CD4-positive, alpha-beta T cell (primary cell): ENCODE results near the gene ING4. TPM values are rescaled to one million over a fixed set of nuclear protein-coding genes. Genes with fewer than 3 reads are reported as not detected.
A peak's percentile ranks its signal among the peaks of the same experiment; 100 is the strongest.

Experiments used
- ATAC-seq: fragments of 200-7000 bp; cut with Tn5 transposase; one replicate; pipeline ENCODE4 v1.10.0; 2022; ENCODE audit warnings: mild to moderate bottlenecking; ENCODE audit not compliant: poor library complexity
- CTCF ChIA-PET: fragments of 350-600 bp; sonication (Branson Sonifier 250); formaldehyde crosslinking; loops from one replicate; lab custom pipeline; 2021; ENCODE audit warnings: antibody characterized with exemption, inconsistent platforms; lab: Charles Lee
- POLR2A ChIA-PET: fragments of 350-600 bp; sonication (Branson Sonifier 250); formaldehyde crosslinking; loops from one replicate; lab custom pipeline; 2021; ENCODE audit warnings: antibody characterized with exemption, inconsistent platforms; lab: Charles Lee
- DNase-seq, 14 experiments: peaks; one replicate each; pipeline ENCODE4 v3.0.0-alpha.2; 2013 to 2020; ENCODE audit warnings: mixed read lengths in 2 of 14
- H3K27ac ChIP-seq, 2 donors: one replicate each; pipeline versions ENCODE4 v1.5.1 to v1.7.0; 2013; ENCODE audit warnings: low read length in 2 of 2, low read depth in 1 of 2, mild to moderate bottlenecking in 1 of 2
- H3K27me3 ChIP-seq, 2 experiments: 1 replicate in 1 of 2; 2 replicates in 1 of 2; pipeline versions ENCODE4 v1.6.1 to v1.7.0; 2013; ENCODE audit warnings: low read length in 2 of 2, control low read depth in 1 of 2, mild to moderate bottlenecking in 1 of 2, moderate library complexity in 1 of 2; ENCODE audit not compliant: insufficient read depth in 2 of 2, control insufficient read depth in 1 of 2
- H3K36me3 ChIP-seq: one replicate; pipeline ENCODE4 v1.6.1; 2013; ENCODE audit warnings: low read length, control low read depth; ENCODE audit not compliant: insufficient read depth
- H3K4me1 ChIP-seq: one replicate; pipeline ENCODE4 v1.6.1; 2013; ENCODE audit warnings: low read length, control low read depth; ENCODE audit not compliant: insufficient read depth
- H3K4me3 ChIP-seq: one replicate; pipeline ENCODE4 v1.5.1; 2013; ENCODE audit warnings: mild to moderate bottlenecking, low read length, moderate library complexity
- H3K9me3 ChIP-seq, 2 experiments: 1 replicate in 1 of 2; 2 replicates in 1 of 2; pipeline versions ENCODE4 v1.6.1 to v1.7.0; 2013; ENCODE audit warnings: low read length in 2 of 2, mild to moderate bottlenecking in 2 of 2, control low read depth in 1 of 2, moderate library complexity in 1 of 2; ENCODE audit not compliant: control insufficient read depth in 1 of 2, insufficient read depth in 1 of 2
- H3K27ac Mint-ChIP-seq: one replicate; pipeline ENCODE4 v1.8.0; 2020; ENCODE audit warnings: mixed read lengths
- H3K27me3 Mint-ChIP-seq: one replicate; pipeline ENCODE4 v1.8.0; 2021; ENCODE audit warnings: mixed read lengths
- H3K36me3 Mint-ChIP-seq: one replicate; pipeline ENCODE4 v1.8.0; 2021; ENCODE audit warnings: low read depth, mixed read lengths
- H3K4me1 Mint-ChIP-seq: one replicate; pipeline ENCODE4 v1.8.0; 2021; ENCODE audit warnings: low read depth, mixed read lengths
- H3K4me3 Mint-ChIP-seq: one replicate; pipeline ENCODE4 v1.8.0; 2020; ENCODE audit warnings: mild to moderate bottlenecking, mixed read lengths
- H3K9me3 Mint-ChIP-seq: one replicate; pipeline ENCODE4 v1.8.0; 2020; ENCODE audit warnings: mixed read lengths
- CTCF ChIP-seq: fragments of 200-600 bp; IDR thresholded peaks from one replicate; pipeline ENCODE4 v1.8.0; 2022; ENCODE audit warnings: antibody characterized with exemption, mild to moderate bottlenecking
- intact Hi-C, 2 experiments: fragments of 100-400 bp; cut with DNase I in 1 of 2; cut with micrococcal nuclease in 1 of 2; formaldehyde crosslinking; loops; one replicate each; pipeline versions ENCODE4 v1.15.1 to v1.9.0; 2023 to 2025; cut with DNase I, micrococcal nuclease
- total RNA-seq, 174 experiments: library from RNA in 2 of 174; stranded (reverse) in 2 of 174; gene quantifications; one replicate each; pipeline ENCODE4 v1.2.3 and lab custom pipeline; 2021 to 2026

ING4 gene
- total RNA-seq, 2 experiments from 2014 or later: 13.8 to 17.4 TPM

DNA sequence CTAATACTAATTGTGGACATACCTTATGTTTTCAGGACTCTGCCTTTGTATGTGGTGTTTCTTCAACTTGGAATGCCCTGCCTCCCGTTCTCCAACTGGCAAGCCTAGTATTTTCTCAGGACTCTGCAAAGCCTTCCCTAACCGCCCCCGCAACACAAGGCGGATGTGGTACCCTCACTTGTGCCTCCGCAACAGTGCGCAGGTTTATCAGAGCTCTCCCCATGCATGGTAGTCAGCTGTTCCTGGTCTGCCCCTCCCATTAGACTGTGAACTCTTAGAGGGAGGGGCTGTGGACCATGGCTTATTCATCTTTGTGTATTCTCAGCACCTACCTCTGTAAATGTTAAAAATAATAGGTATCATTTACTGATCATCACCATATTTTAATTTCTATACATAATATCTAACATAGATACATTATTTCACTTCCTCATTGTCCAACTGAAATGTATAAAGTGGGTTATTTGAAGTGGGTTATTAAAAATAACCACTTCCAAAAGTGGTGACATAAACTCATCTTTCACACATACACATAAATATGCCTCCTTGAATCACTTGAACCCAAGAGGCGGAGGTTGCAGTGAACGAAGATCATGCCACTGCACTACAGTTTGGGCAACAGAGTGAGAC lies 36.1 kb downstream of the ING4 start:
- ChIA-PET POLR2A (interaction anchor here (0.6 to 2.8 kb wide), 9 partner anchors 14 to 246 kb away, joined by 3 to 15 read pairs (median 5); partner anchors contain the start of genes COPS7A, NOP2, SPSB2 and ZNF384), CTCF (interaction anchor here (1.1 kb wide), 1 partner anchor 201 kb away, joined by 3 read pairs; the partner anchor contains the start of gene P3H3)
- Mint-ChIP-seq H3K4me3 (peak overlapping the region; percentile 88), H3K4me1 (peaks cover 35% of the 10 kb centered on the region), H3K27ac (peak overlapping the region; percentile 70), H3K9me3 (no peaks in the 10 kb centered on the region), H3K27me3 (no peaks in the 10 kb centered on the region), H3K36me3 (peaks cover 6% of the 10 kb centered on the region)
- Histone ChIP-seq H3K4me3 (peak overlapping the region; percentile 58), H3K36me3 (no peaks in the 10 kb centered on the region), H3K9me3 (no peaks in the 10 kb centered on the region), H3K4me1 (peaks cover 31% of the 10 kb centered on the region), H3K27me3 (no peaks in the 10 kb centered on the region), H3K27ac (peak overlapping the region in 1 of 2 donors; percentile 4)
- peak; percentile 31 for ATAC-seq
- peak in 1 of 14 experiments; percentile 40 for DNase-seq
- no peak for TF ChIP-seq CTCF
- intact Hi-C loops: no loop called here

DNA sequence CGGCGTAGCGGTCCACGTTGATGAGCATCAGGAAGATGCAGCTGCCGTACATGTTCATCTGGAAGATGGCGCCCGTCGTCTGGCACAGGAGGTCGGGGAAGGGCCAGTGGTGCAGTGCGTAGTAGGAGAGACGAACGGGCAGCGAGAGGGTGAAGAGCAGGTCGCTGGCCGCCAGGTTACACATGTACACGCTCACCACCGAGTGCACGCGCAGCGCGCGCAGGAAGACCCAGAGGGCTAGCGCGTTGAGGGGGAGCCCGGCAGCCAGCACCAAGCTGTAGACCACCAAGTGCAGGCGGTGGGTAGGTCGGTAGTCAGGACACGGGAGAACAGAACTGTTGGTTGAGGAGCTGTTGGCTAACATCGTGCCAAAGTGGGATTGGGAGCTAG lies 42.0 kb downstream of the ING4 start:
- peaks cover 6% of the 10 kb centered on the region for H3K36me3 Mint-ChIP-seq
- Histone ChIP-seq H3K27ac (peak overlapping the region in 1 of 2 donors; percentile 21), H3K4me1 (peaks cover 13% of the 10 kb centered on the region), H3K27me3 (no peaks in the 10 kb centered on the region), H3K9me3 (no peaks in the 10 kb centered on the region), H3K4me3 (peak overlapping the region; percentile 17), H3K36me3 (peaks cover 9% of the 10 kb centered on the region)
- no peak for ATAC-seq
- TF ChIP-seq CTCF: no peak
- CTCF ChIA-PET: interaction anchor here (1.1 to 1.5 kb wide), 4 partner anchors 9 to 103 kb away, joined by 3 to 5 read pairs (median 4); partner anchors contain the start of genes COPS7A and ZNF384
- DNase-seq: no peak
- H3K9me3 Mint-ChIP-seq: no peaks in the 10 kb centered on the region
- POLR2A ChIA-PET: interaction anchor here (0.7 to 2.9 kb wide), 8 partner anchors 11 to 169 kb away, joined by 3 to 22 read pairs (median 4); partner anchors contain the start of genes CD4 and ZNF384
- intact Hi-C loops: loop anchor here in 1 of 2 experiments (2.0 kb wide), 1 partner anchor 22 kb away; no protein-coding TSS in a partner anchor
- peaks cover 15% of the 10 kb centered on the region for H3K4me1 Mint-ChIP-seq
- no peaks in the 10 kb centered on the region for H3K27me3 Mint-ChIP-seq
- H3K4me3 Mint-ChIP-seq: peak overlapping the region; percentile 70
- peak overlapping the region; percentile 65 for H3K27ac Mint-ChIP-seq

- DNase-seq: peak in 12 of 14 experiments; percentile 26 to 85 (median 50)
- H3K4me1 Mint-ChIP-seq: peaks cover 15% of the 10 kb centered on the region
- intact Hi-C loops: loop anchor here in 1 of 2 experiments (2.0 kb wide), 1 partner anchor 22 kb away; no protein-coding TSS in a partner anchor
- H3K27ac Mint-ChIP-seq: peak overlapping the region; percentile 65
- no peaks in the 10 kb centered on the region for H3K9me3 Mint-ChIP-seq
- peaks cover 6% of the 10 kb centered on the region for H3K36me3 Mint-ChIP-seq
- CTCF ChIA-PET: interaction anchor here (0.6 to 1.5 kb wide), 6 partner anchors 10 to 104 kb away, joined by 3 to 5 read pairs (median 3); partner anchors contain the start of genes COPS7A and ZNF384
- Histone ChIP-seq H3K9me3 (no peaks in the 10 kb centered on the region), H3K4me1 (peaks cover 13% of the 10 kb centered on the region), H3K27me3 (no peaks in the 10 kb centered on the region), H3K36me3 (peaks cover 9% of the 10 kb centered on the region), H3K4me3 (peak overlapping the region; percentile 17), H3K27ac (peak overlapping the region in 1 of 2 donors; percentile 21)
- TF ChIP-seq CTCF: peak; percentile 75
- POLR2A ChIA-PET: interaction anchor here (0.6 to 2.9 kb wide), 6 partner anchors 12 to 169 kb away, joined by 3 to 22 read pairs (median 6); partner anchors contain the start of genes CD4 and ZNF384
- peak; percentile 75 for ATAC-seq
- no peaks in the 10 kb centered on the region for H3K27me3 Mint-ChIP-seq
- peak overlapping the region; percentile 70 for H3K4me3 Mint-ChIP-seq
Observed at GRCh38 chr12:6620137-6620884, 42.6 kb downstream of the ING4 start.
